Inflammatory macrophage treated with lipopolysaccharide for 4 hours (primary cell): ENCODE results near the gene GSTCD.
"Not testable (repeated sequence)": the region's sequence is repeated elsewhere in the genome, so short reads cannot be mapped to it uniquely, and the experiment has no call there.

ENCODE experiments used
- DNase-seq: peaks from one replicate; pipeline ENCODE4 v3.0.0-alpha.2; 2020

The GSTCD gene

GRCh38 chr4:105808750-105809041 lies 100.1 kb downstream of the GSTCD start:
- DNase-seq: no peak

- no peak for DNase-seq
These were observed 107.1 kb downstream of the GSTCD start for GRCh38 chr4:105815701-105816100.

- no peak for DNase-seq
These were observed 113.5 kb downstream of the GSTCD start for GRCh38 chr4:105822061-105822460.

GRCh38 chr4:105828074-105828473 lies 119.5 kb downstream of the GSTCD start:
- no peak for DNase-seq

- no peak for DNase-seq
These were observed 122.6 kb downstream of the GSTCD start for GRCh38 chr4:105831189-105831588.

- no peak for DNase-seq
These were observed 126.6 kb downstream of the GSTCD start for GRCh38 chr4:105835177-105835576.

- DNase-seq: no peak
These were observed 128.0 kb downstream of the GSTCD start for GRCh38 chr4:105836537-105836936.

- no peak for DNase-seq
These were observed 128.5 kb downstream of the GSTCD start for GRCh38 chr4:105837037-105837436.

GRCh38 chr4:105838082-105838481 lies 129.5 kb downstream of the GSTCD start:
- DNase-seq: no peak

- DNase-seq: no peak
These were observed 132.0 kb downstream of the GSTCD start for GRCh38 chr4:105840426-105841174.

GRCh38 chr4:105843941-105844340 lies 135.4 kb downstream of the GSTCD start:
- DNase-seq: no peak

- DNase-seq: no peak
These were observed 137.0 kb downstream of the GSTCD start for GRCh38 chr4:105845559-105845958.

GRCh38 chr4:105848359-105848758 lies 139.8 kb downstream of the GSTCD start:
- not testable (repeated sequence) for DNase-seq

- no peak for DNase-seq
These were observed 142.6 kb downstream of the GSTCD start for GRCh38 chr4:105851196-105851595.

GRCh38 chr4:105852230-105852629 lies 143.6 kb downstream of the GSTCD start:
- not testable (repeated sequence) for DNase-seq

- no peak for DNase-seq
These were observed 150.0 kb downstream of the GSTCD start for GRCh38 chr4:105858466-105859040.

GRCh38 chr4:105859233-105859632 lies 150.6 kb downstream of the GSTCD start:
- DNase-seq: peak; percentile 4

- no peak for DNase-seq
These were observed 162.4 kb downstream of the GSTCD start for GRCh38 chr4:105870963-105871362.

- DNase-seq: no peak
These were observed 163.4 kb downstream of the GSTCD start for GRCh38 chr4:105871997-105872396.

- no peak for DNase-seq
These were observed 166.6 kb downstream of the GSTCD start for GRCh38 chr4:105875233-105875632.

GRCh38 chr4:105878668-105879067 lies 170.1 kb downstream of the GSTCD start:
- DNase-seq: no peak

- DNase-seq: no peak
These were observed 178.9 kb downstream of the GSTCD start for GRCh38 chr4:105887508-105887907.

GRCh38 chr4:105894660-105895582 lies 186.3 kb downstream of the GSTCD start, which contains the start of gene NPNT:
Gene NPNT (plus strand): TSS chr4:105895471. CDS start chr4:105895653, 182 bp downstream.
- DNase-seq: no peak
